Measurements from ENCODE around the gene TMEM266. TPM values are rescaled to one million over a fixed set of nuclear protein-coding genes. Genes with fewer than 3 reads are reported as not detected.

TMEM266 gene
- total RNA-seq, 1 experiment from 2014 or later, result 0.21 TPM

- H3K4me3 ChIP-seq, result no peak overlapping the region
- H3K36me3 ChIP-seq, result no peaks in the 10 kb centered on the region
- H3K4me1 ChIP-seq (replicated peaks), result peaks cover 17% of the 10 kb centered on the region
- no peaks in the 10 kb centered on the region; the same call in 1 of the 2 replicates for H3K27me3 ChIP-seq (replicated peaks)
- H3K27ac ChIP-seq, result peak overlapping the region; percentile 31; the same call in 1 of the 2 replicates
- peak; percentile 80 to 81 for DNase-seq (ENCODE audit: low read depth in 1 of 2, low spot score in 2 of 2)
- H3K9me3 ChIP-seq (replicated peaks), result no peaks in the 10 kb centered on the region
Measured at GRCh38 chr15:76150971-76151598, 91.3 kb downstream of the TMEM266 start.

- Histone ChIP-seq H3K9me3 (replicated peaks) (no peaks in the 10 kb centered on the region), H3K27me3 (replicated peaks) (no peaks in the 10 kb centered on the region; the same call in 1 of the 2 replicates), H3K4me1 (replicated peaks) (peaks cover 17% of the 10 kb centered on the region), H3K36me3 (no peaks in the 10 kb centered on the region), H3K4me3 (no peak overlapping the region), H3K27ac (peak overlapping the region; percentile 31; the same call in 1 of the 2 replicates)
- no peak for DNase-seq (ENCODE audit: low read depth in 1 of 2, low spot score in 2 of 2)
Measured at GRCh38 chr15:76151599-76151974, 91.8 kb downstream of the TMEM266 start.

GRCh38 chr15:76152197-76152596 is 92.4 kb downstream of the TMEM266 start:
- no peaks in the 10 kb centered on the region; the same call in 1 of the 2 replicates for H3K27me3 ChIP-seq (replicated peaks)
- H3K27ac ChIP-seq, result no peak overlapping the region
- no peaks in the 10 kb centered on the region for H3K9me3 ChIP-seq (replicated peaks)
- no peak for DNase-seq (ENCODE audit: low read depth in 1 of 2, low spot score in 2 of 2)
- H3K36me3 ChIP-seq, result no peaks in the 10 kb centered on the region
- H3K4me1 ChIP-seq (replicated peaks), result peaks cover 17% of the 10 kb centered on the region
- H3K4me3 ChIP-seq, result no peak overlapping the region

GRCh38 chr15:76153241-76154197 is 93.7 kb downstream of the TMEM266 start:
- Histone ChIP-seq H3K27ac (no peak overlapping the region), H3K36me3 (no peaks in the 10 kb centered on the region), H3K4me1 (replicated peaks) (peaks cover 13% of the 10 kb centered on the region), H3K4me3 (no peak overlapping the region), H3K9me3 (replicated peaks) (no peaks in the 10 kb centered on the region), H3K27me3 (replicated peaks) (no peaks in the 10 kb centered on the region)
- DNase-seq (ENCODE audit: low read depth in 1 of 2, low spot score in 2 of 2), result no peak

GRCh38 chr15:76155731-76156130 is 95.9 kb downstream of the TMEM266 start:
- no peak for DNase-seq (ENCODE audit: low read depth in 1 of 2, low spot score in 2 of 2)

GRCh38 chr15:76158226-76158625 is 98.4 kb downstream of the TMEM266 start:
- Histone ChIP-seq H3K36me3 (no peaks in the 10 kb centered on the region), H3K4me3 (no peak overlapping the region), H3K27me3 (replicated peaks) (no peaks in the 10 kb centered on the region), H3K4me1 (replicated peaks) (peaks cover 4% of the 10 kb centered on the region), H3K27ac (no peak overlapping the region), H3K9me3 (replicated peaks) (no peaks in the 10 kb centered on the region)
- no peak for DNase-seq (ENCODE audit: low read depth in 1 of 2, low spot score in 2 of 2)

More at GRCh38 chr15:76155731-76156130, 95.9 kb downstream of the TMEM266 start:
- no peak overlapping the region for H3K27ac ChIP-seq
- no peaks in the 10 kb centered on the region for H3K9me3 ChIP-seq (replicated peaks)
- H3K36me3 ChIP-seq, result no peaks in the 10 kb centered on the region
- no peaks in the 10 kb centered on the region for H3K27me3 ChIP-seq (replicated peaks)
- H3K4me3 ChIP-seq, result no peak overlapping the region
- H3K4me1 ChIP-seq (replicated peaks), result peaks cover 8% of the 10 kb centered on the region

GRCh38 chr15:76158815-76159214 is 99.0 kb downstream of the TMEM266 start:
- Histone ChIP-seq H3K27me3 (replicated peaks) (no peaks in the 10 kb centered on the region), H3K4me3 (no peak overlapping the region), H3K36me3 (no peaks in the 10 kb centered on the region), H3K9me3 (replicated peaks) (no peaks in the 10 kb centered on the region), H3K27ac (no peak overlapping the region), H3K4me1 (replicated peaks) (peaks cover 10% of the 10 kb centered on the region)
- no peak for DNase-seq (ENCODE audit: low read depth in 1 of 2, low spot score in 2 of 2)

- DNase-seq (ENCODE audit: low read depth in 1 of 2, low spot score in 2 of 2), result no peak
- H3K27ac ChIP-seq, result no peak overlapping the region
- no peak overlapping the region for H3K4me3 ChIP-seq
- peaks cover 15% of the 10 kb centered on the region for H3K4me1 ChIP-seq (replicated peaks)
- no peaks in the 10 kb centered on the region for H3K27me3 ChIP-seq (replicated peaks)
- no peaks in the 10 kb centered on the region for H3K36me3 ChIP-seq
- no peaks in the 10 kb centered on the region for H3K9me3 ChIP-seq (replicated peaks)
Measured at GRCh38 chr15:76159282-76159681, 99.5 kb downstream of the TMEM266 start.

- no peak overlapping the region for H3K4me3 ChIP-seq
- no peaks in the 10 kb centered on the region for H3K27me3 ChIP-seq (replicated peaks)
- H3K9me3 ChIP-seq (replicated peaks), result no peaks in the 10 kb centered on the region
- no peak for DNase-seq (ENCODE audit: low read depth in 1 of 2, low spot score in 2 of 2)
- no peaks in the 10 kb centered on the region for H3K36me3 ChIP-seq
- H3K27ac ChIP-seq, result no peak overlapping the region
- H3K4me1 ChIP-seq (replicated peaks), result peaks cover 17% of the 10 kb centered on the region
Measured at GRCh38 chr15:76160426-76161152, 100.8 kb downstream of the TMEM266 start.

- Histone ChIP-seq H3K4me1 (replicated peaks) (peaks cover 17% of the 10 kb centered on the region), H3K27me3 (replicated peaks) (no peaks in the 10 kb centered on the region), H3K27ac (no peak overlapping the region), H3K9me3 (replicated peaks) (no peaks in the 10 kb centered on the region), H3K36me3 (no peaks in the 10 kb centered on the region), H3K4me3 (no peak overlapping the region)
- no peak for DNase-seq (ENCODE audit: low read depth in 1 of 2, low spot score in 2 of 2)
Measured at GRCh38 chr15:76161153-76162035, 101.6 kb downstream of the TMEM266 start.

GRCh38 chr15:76162036-76162398 is 102.2 kb downstream of the TMEM266 start:
- Histone ChIP-seq H3K27ac (no peak overlapping the region), H3K4me1 (replicated peaks) (peaks cover 17% of the 10 kb centered on the region), H3K27me3 (replicated peaks) (no peaks in the 10 kb centered on the region), H3K36me3 (no peaks in the 10 kb centered on the region), H3K4me3 (no peak overlapping the region), H3K9me3 (replicated peaks) (no peaks in the 10 kb centered on the region)
- DNase-seq (ENCODE audit: low read depth in 1 of 2, low spot score in 2 of 2), result no peak

- Histone ChIP-seq H3K27ac (no peak overlapping the region), H3K4me1 (replicated peaks) (peaks cover 17% of the 10 kb centered on the region), H3K9me3 (replicated peaks) (no peaks in the 10 kb centered on the region), H3K36me3 (no peaks in the 10 kb centered on the region), H3K4me3 (no peak overlapping the region), H3K27me3 (replicated peaks) (no peaks in the 10 kb centered on the region)
- DNase-seq (ENCODE audit: low read depth in 1 of 2, low spot score in 2 of 2), result no peak
Measured at GRCh38 chr15:76162784-76163456, 103.1 kb downstream of the TMEM266 start.
